HG02973 (cell line): ENCODE measurements around the gene LCE1E.

Experiments
- ATAC-seq: cut with Tn5 transposase; IDR thresholded peaks from one replicate; pipeline ENCODE4 v1.9.1; 2021; ENCODE audit warnings: moderate library complexity; ENCODE audit not compliant: unreplicated experiment

Gene LCE1E

DNA sequence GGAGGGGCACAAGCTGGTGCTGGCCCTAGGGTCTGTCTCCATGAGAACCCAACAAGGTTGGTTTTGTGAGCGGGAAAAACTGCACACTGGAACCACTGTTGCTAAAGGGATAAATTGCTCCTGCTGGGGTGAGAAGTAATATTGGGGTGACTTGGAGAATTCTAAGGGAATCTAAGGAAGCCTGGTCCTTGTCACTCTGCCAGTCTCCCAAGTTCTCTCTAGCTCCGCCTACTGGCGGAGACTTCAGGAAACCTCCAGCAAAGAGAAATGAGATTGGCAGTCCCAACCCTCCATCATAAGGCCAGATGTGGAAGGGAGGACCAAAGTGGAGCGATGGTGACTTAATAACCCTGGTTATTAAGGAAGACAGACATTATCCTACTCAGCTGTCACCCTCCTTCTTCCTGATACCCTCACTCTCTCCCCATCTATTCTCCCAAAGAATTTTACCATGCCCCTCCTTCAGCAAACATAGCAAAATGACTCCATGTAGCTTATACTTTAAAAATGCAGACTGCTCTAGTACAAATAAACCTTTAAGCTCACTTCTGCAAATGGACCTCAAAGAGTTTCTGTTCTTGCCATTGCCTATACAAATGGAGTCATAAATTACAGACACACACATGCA is 8.4 kb upstream of the LCE1E start:
- no peak for ATAC-seq

DNA sequence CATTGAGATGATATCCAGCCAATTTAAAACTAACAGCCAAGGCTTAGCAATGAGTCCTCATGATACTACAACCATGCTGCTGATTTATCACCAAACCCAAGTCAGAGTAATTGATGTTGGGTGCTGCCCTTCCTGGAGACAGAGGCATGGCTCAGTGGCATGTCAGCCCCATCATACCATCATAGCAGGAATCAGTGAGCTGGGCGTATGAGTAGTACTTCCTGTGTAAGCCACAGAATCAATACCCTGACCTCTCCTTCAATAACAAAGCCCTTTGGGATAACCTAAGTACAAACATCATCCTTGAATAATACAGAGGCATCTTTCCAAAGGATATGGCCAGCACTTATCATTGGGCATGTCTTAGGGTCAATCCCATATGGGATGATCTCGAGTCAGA is 3.0 kb upstream of the LCE1E start:
- no peak for ATAC-seq

GRCh38 chr1:152795686-152796085 is 9.6 kb downstream of the LCE1E start:
- no peak for ATAC-seq

DNA sequence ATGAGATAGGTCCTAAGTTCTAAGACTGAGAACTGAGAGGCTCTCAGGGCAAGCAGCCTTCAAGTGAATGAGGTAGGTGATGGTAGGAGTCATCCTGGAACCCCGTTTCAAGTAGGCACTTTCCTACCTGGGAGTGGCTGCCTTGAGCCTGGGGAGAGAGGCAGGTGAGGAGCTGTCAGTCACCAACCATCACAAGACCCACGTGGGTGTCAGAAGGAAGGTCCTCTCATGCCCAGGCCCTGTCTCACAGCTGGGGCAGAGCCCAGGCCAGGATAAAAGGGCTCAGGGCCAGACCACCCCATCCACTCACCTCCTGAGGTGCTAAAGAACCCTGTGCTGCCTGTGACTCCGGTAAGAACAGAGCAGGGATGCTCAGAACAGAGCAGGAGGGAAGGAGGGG is 10.4 kb downstream of the LCE1E start, which contains the start of gene LCE1D:
Gene LCE1D, plus strand, starts transcription at position 301 of the 400 bp plus-strand sequence. CDS start 1,074 bp downstream, outside the sequence.
- no peak for ATAC-seq

DNA sequence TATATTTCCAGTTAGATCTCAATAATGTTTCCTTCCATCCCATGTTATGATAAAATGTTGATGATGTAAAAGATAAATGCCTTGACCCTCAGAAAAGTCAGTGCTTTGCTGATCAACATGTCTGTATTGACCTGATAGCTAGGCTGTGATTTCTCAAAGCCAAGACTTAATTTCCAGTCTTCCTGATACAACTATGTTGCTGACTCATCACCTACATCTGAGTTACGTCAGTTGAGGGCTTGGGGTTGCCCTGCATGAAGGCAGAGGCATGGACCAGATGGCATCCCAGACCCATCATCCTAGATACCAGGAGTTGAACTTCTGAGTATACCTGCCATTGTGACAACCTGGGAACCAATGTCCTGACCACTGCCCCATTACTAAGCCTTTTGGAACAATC is 15.3 kb downstream of the LCE1E start:
- ATAC-seq: no peak

DNA sequence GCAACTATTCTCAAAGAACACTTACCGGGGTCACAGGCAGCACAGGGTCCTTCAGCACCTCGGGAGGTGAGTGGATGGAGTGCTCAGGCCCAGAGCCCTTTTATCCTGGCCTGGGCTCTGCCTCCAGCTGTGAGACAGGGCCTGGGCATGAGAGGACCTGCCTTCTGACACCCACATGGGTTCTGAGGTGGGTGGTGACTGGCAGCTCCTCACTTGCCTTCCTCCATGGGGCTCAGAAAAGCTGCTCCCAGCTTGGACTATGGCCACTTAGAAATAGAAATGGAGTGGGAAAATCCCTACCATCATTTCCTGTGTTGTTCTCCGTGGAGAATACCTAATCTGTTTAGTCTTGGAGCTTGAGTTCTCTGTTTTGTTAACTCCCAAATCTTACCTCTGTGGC is 20.5 kb downstream of the LCE1E start, which contains the start of gene LCE1C:
Gene LCE1C, minus strand, starts transcription at position 76 of the 400 bp plus-strand sequence. CDS start 1,173 bp downstream, outside the sequence.
- no peak for ATAC-seq

DNA sequence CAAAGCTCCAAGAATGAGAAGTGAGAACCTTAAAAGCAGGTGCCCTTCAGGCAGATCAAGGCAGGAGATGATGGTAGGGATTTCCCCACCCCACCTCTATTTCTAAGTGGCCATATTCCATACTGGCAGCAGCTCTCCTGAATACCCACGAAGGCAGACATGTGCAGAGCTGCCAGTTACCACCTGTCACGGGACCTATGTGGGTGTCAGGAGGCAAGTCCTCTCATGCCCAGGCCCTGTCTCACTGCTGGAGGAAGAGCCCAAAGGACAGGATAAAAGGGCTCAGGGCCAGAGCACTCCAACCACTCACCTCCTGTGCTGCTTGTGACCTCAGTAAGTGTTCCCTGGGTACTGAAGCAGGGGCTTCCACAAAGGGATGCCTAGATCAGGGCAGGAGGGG is 25.0 kb downstream of the LCE1E start:
- no peak for ATAC-seq

DNA sequence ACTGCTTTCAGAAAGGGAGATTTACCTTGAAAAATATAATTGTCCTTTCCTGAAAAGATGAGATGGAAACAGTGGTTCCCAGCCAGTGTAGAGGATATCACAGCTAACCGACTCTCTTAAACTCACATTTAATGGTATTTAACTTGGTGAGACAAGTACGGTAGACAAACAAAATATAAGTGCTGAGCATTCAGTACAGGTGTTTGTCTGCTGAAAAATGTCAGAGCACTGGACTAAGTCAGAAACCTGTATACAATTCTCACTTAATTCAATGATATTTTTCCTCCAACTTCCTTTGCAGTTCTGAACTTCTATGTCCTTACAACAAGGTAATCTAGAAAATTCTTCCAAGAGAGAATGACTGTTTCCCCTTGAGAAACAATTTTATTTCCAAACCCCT is 25.6 kb downstream of the LCE1E start, which contains the start of gene LCE1B:
Gene LCE1B, plus strand, starts transcription at position 301 of the 400 bp plus-strand sequence. CDS start 476 bp downstream, outside the sequence.
- ATAC-seq: no peak

DNA sequence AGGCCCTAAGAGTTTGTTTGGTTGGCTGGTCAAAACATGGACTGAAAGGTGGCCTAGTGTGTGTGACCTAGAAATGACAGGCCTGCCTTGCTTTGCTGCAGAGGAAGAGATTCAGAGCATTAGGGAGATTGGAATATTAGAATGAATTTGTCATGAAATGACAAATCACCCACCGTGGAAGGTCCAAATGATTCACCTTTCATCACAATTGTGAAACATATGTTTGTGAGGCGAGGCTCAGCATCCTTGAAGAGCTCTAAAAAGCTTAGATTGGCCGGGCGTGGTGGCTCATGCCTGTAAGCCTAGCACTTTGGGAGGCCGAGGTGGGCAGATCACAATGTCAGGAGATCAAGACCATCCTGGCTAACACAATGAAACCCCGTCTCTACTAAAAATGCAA is 31.3 kb downstream of the LCE1E start:
- no peak for ATAC-seq

GRCh38 chr1:152823294-152823693 is 37.2 kb downstream of the LCE1E start:
- ATAC-seq: no peak

DNA sequence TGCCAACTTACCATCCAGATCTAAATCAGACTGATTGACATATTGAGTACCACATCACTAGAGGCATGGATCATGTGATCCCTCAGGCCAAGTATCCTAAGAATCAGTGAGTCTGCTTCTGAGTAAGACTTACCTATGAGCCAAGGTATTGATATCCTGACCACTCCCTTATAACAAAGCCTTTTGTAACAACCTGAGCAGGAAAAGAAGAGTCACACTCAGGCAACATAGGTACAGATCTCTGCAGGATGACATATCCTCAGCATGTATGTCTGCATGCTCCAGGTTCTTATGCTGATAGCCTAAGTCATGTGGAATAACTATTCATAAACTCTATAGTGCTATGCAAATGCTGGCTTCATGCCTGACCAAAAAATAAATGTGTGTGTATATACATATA is 38.9 kb downstream of the LCE1E start:
- ATAC-seq: no peak

- no peak for ATAC-seq
These were observed 41.1 kb downstream of the LCE1E start, which contains the start of gene LCE1A for GRCh38 chr1:152827173-152827572. Gene LCE1A (plus strand): TSS chr1:152827473. CDS start chr1:152827473, 0 bp downstream.

- ATAC-seq: no peak
These were observed 50.8 kb downstream of the LCE1E start for GRCh38 chr1:152836870-152837269.
